ENCODE data around the gene RBFOX1.

DNA sequence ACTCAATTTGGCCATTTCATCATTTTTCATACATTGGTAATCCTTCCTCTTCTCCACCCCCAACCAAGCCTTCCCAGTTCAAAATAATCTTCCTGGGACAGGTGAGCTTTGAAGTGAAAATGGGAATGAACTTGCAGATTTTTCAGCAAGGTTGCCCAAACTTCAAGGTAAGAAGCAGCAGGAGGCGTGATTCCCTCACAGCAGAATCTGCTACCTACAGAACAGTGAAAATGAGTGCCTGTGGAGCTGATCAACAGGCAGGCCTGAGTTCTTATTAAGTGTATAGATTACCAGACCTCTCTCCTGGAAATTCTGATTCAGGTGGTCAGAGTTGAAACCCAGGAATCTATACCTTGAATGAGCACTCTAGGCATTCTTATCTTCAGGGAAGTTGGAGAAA, 356.6 kb downstream of the RBFOX1 start:
- TF ChIP-seq EZH2phosphoT487 (IDR thresholded peaks at IDR 0.05; ENCODE audit: borderline replicate concordance) = no peak
- no peak for TF ChIP-seq CTCF (IDR thresholded peaks at IDR 0.05 in 2 of 3, conservative IDR thresholded peaks at IDR 0.05 in 1 of 3; ENCODE audit: borderline replicate concordance in 1 of 3, insufficient read depth in 1 of 3, low read depth in 2 of 3, low read length in 2 of 3)
- TF ChIP-seq, protein P1, sequence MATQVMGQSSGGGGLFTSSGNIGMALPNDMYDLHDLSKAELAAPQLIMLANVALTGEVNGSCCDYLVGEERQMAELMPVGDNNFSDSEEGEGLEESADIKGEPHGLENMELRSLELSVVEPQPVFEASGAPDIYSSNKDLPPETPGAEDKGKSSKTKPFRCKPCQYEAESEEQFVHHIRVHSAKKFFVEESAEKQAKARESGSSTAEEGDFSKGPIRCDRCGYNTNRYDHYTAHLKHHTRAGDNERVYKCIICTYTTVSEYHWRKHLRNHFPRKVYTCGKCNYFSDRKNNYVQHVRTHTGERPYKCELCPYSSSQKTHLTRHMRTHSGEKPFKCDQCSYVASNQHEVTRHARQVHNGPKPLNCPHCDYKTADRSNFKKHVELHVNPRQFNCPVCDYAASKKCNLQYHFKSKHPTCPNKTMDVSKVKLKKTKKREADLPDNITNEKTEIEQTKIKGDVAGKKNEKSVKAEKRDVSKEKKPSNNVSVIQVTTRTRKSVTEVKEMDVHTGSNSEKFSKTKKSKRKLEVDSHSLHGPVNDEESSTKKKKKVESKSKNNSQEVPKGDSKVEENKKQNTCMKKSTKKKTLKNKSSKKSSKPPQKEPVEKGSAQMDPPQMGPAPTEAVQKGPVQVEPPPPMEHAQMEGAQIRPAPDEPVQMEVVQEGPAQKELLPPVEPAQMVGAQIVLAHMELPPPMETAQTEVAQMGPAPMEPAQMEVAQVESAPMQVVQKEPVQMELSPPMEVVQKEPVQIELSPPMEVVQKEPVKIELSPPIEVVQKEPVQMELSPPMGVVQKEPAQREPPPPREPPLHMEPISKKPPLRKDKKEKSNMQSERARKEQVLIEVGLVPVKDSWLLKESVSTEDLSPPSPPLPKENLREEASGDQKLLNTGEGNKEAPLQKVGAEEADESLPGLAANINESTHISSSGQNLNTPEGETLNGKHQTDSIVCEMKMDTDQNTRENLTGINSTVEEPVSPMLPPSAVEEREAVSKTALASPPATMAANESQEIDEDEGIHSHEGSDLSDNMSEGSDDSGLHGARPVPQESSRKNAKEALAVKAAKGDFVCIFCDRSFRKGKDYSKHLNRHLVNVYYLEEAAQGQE (IDR thresholded peaks at IDR 0.05; ENCODE audit: low read depth) = no peak
- no peak for TF ChIP-seq CEBPB (IDR thresholded peaks at IDR 0.05; ENCODE audit: low read depth)
- no peak for TF ChIP-seq POLR2A (IDR thresholded peaks at IDR 0.05; ENCODE audit: borderline replicate concordance, extremely low read depth, insufficient read depth, insufficient read length)
- TF ChIP-seq ZNF274 (IDR thresholded peaks at IDR 0.05; ENCODE audit: low read depth, low read length) = no peak
- TF ChIP-seq POLR2AphosphoS5 (IDR thresholded peaks at IDR 0.05; ENCODE audit: low read depth, low read length) = no peak
